Fibroblast of the aortic adventitia (primary cell): ENCODE results near the gene AADACL2. TPM values are rescaled to one million over a fixed set of nuclear protein-coding genes. Genes with fewer than 3 reads are reported as not detected.
A peak's percentile ranks its signal among the peaks of the same experiment; 100 is the strongest.

ENCODE experiments used
- DNase-seq: peaks from one replicate; pipeline ENCODE4 v3.0.0-alpha.2; 2010; ENCODE audit warnings: low read depth
- H3K4me3 ChIP-seq: 2 replicates; pipeline ENCODE4 v1.5.1; 2011; ENCODE audit warnings: low read depth, mild to moderate bottlenecking, control low read depth, low read length, moderate library complexity
- CTCF ChIP-seq: IDR thresholded peaks from 2 replicates; pipeline ENCODE4 v1.5.1; 2011; ENCODE audit warnings: mild to moderate bottlenecking, low read length, control low read depth, inconsistent platforms; ENCODE audit not compliant: insufficient read depth
- total RNA-seq: library from RNA; depleted of rRNA; stranded (reverse); fragments of >200 nt; gene quantifications from 2 replicates; pipeline ENCODE4 v1.2.3, GENCODE V29; 2012; ENCODE audit warnings: low replicate concordance

AADACL2 gene
- 0.90 TPM in 1 of 2 replicates, not detected in the other for total RNA-seq

- TF ChIP-seq CTCF, result no peak
- DNase-seq, result peak; percentile 17
- no peak within 1 kb of the TSS for H3K4me3 ChIP-seq
These were observed at the start of gene AADACL2 for GRCh38 chr3:151733613-151734012. Gene AADACL2 (plus strand): TSS chr3:151733927. CDS start chr3:151734036, 109 bp downstream.

GRCh38 chr3:151684094-151684493, 49.6 kb upstream of the AADACL2 start:
- no peak overlapping the region for H3K4me3 ChIP-seq
- DNase-seq, result no peak
- no peak for TF ChIP-seq CTCF

GRCh38 chr3:151686257-151686656, 47.5 kb upstream of the AADACL2 start:
- no peak overlapping the region for H3K4me3 ChIP-seq
- DNase-seq, result no peak
- no peak for TF ChIP-seq CTCF

- peak; percentile 49 for DNase-seq
- no peak for TF ChIP-seq CTCF
- H3K4me3 ChIP-seq, result no peak overlapping the region
These were observed 46.7 kb upstream of the AADACL2 start for GRCh38 chr3:151687076-151687475.

- no peak for DNase-seq
- no peak overlapping the region for H3K4me3 ChIP-seq
- TF ChIP-seq CTCF, result no peak
These were observed 45.2 kb upstream of the AADACL2 start for GRCh38 chr3:151688571-151688970.

- DNase-seq, result no peak
- TF ChIP-seq CTCF, result no peak
- H3K4me3 ChIP-seq, result no peak overlapping the region
These were observed 43.1 kb upstream of the AADACL2 start for GRCh38 chr3:151690645-151691044.

GRCh38 chr3:151697496-151697895, 36.2 kb upstream of the AADACL2 start:
- no peak overlapping the region for H3K4me3 ChIP-seq
- peak; percentile 68 for DNase-seq
- peak; percentile 7 for TF ChIP-seq CTCF
